PC-9 (cell line): ENCODE results near the gene DCAKD. TPM values are rescaled to one million over a fixed set of nuclear protein-coding genes. Genes with fewer than 3 reads are reported as not detected.

ENCODE experiments used
- BruUV-seq: library from RNA; stranded (reverse); fragments of 400-500 nt; replicated peaks from 2 replicates; lab custom pipeline; 2021; lab: Mats Ljungman, UMichigan
- CTCF ChIA-PET: fragments of 300-600 bp; sonication (Branson Sonifier 250); formaldehyde crosslinking; loops from one replicate; lab custom pipeline; 2022; ENCODE audit warnings: antibody characterized with exemption; lab: Charles Lee
- POLR2A ChIA-PET: fragments of 300-600 bp; sonication (Branson Sonifier 250); formaldehyde crosslinking; loops from one replicate; lab custom pipeline; 2022; ENCODE audit warnings: antibody characterized with exemption; ENCODE audit not compliant: unreplicated experiment; lab: Charles Lee
- DNase-seq, 2 experiments: peaks; one replicate each; pipeline versions ENCODE4 v3.0.0 to v3.0.0-alpha.2; 2015 to 2022; ENCODE audit warnings: mixed read lengths in 1 of 2
- H2AFZ ChIP-seq: fragments of 200-600 bp; sonication (generic); 2 replicates; pipeline ENCODE4 v1.8.1; 2017; ENCODE audit warnings: antibody characterized with exemption
- H3F3A ChIP-seq: fragments of 200-600 bp; sonication (generic); 2 replicates; pipeline ENCODE4 v1.8.1; 2017; ENCODE audit warnings: antibody characterized with exemption, mild to moderate bottlenecking, low read depth; ENCODE audit not compliant: insufficient read depth
- H3K27ac ChIP-seq: fragments of 200-600 bp; sonication (generic); 2 replicates; pipeline ENCODE4 v1.6.1; 2016; ENCODE audit warnings: mixed run types
- H3K27me3 ChIP-seq: fragments of 200-600 bp; sonication (generic); 2 replicates; pipeline ENCODE4 v1.6.1; 2016; ENCODE audit warnings: low read depth, mixed run types; ENCODE audit not compliant: insufficient read depth
- H3K36me3 ChIP-seq: fragments of 200-600 bp; sonication (generic); 2 replicates; pipeline ENCODE4 v1.6.1; 2016; ENCODE audit warnings: low read depth, mixed run types
- H3K4me1 ChIP-seq: fragments of 200-600 bp; sonication (generic); replicated peaks from 2 replicates; pipeline ENCODE4 v1.6.1; 2016; ENCODE audit warnings: mixed run types; ENCODE audit not compliant: insufficient read depth
- H3K4me2 ChIP-seq: fragments of 200-600 bp; sonication (generic); 2 replicates; pipeline ENCODE4 v1.6.1; 2017; ENCODE audit warnings: mixed run types
- H3K4me3 ChIP-seq: fragments of 200-600 bp; sonication (generic); 2 replicates; pipeline ENCODE4 v1.6.1; 2016; ENCODE audit warnings: mixed run types
- H3K79me2 ChIP-seq: fragments of 200-600 bp; sonication (generic); 2 replicates; pipeline ENCODE4 v1.6.1; 2017; ENCODE audit warnings: low read depth, mixed run types
- H3K9me2 ChIP-seq: fragments of 200-600 bp; sonication (generic); 2 replicates; pipeline ENCODE4 v1.8.1; 2017; ENCODE audit warnings: mild to moderate bottlenecking; ENCODE audit not compliant: insufficient read depth
- H3K9me3 ChIP-seq: fragments of 200-600 bp; sonication (generic); 2 replicates; pipeline ENCODE4 v1.8.1; 2016; ENCODE audit warnings: low read depth; ENCODE audit not compliant: insufficient read depth
- H4K20me1 ChIP-seq: fragments of 200-600 bp; sonication (generic); 2 replicates; pipeline ENCODE4 v1.8.1; 2017; ENCODE audit not compliant: insufficient read depth
- EZH2 ChIP-seq: fragments of 200-600 bp; sonication (generic); IDR thresholded peaks from 2 replicates; pipeline ENCODE4 v1.8.0; 2017; ENCODE audit warnings: antibody characterized with exemption, low read depth
- intact Hi-C: fragments of 100-400 bp; cut with micrococcal nuclease; formaldehyde crosslinking; loops from one replicate; pipeline ENCODE4 v1.10.0; 2022; ENCODE audit not compliant: unreplicated experiment
- total RNA-seq: library from RNA; stranded (reverse); gene quantifications from 2 replicates; pipeline ENCODE4 v1.2.3, GENCODE V29; 2021
- TF ChIP-seq, protein P1 (sequence below): fragments of 200-600 bp; sonication (generic); conservative IDR thresholded peaks from 2 replicates; pipeline ENCODE4 v1.6.1; 2017; ENCODE audit warnings: mixed run types, antibody characterized with exemption, mild to moderate bottlenecking, moderate library complexity

DCAKD gene
- total RNA-seq, 1 experiment from 2014 or later: 68.8 TPM

DNA sequence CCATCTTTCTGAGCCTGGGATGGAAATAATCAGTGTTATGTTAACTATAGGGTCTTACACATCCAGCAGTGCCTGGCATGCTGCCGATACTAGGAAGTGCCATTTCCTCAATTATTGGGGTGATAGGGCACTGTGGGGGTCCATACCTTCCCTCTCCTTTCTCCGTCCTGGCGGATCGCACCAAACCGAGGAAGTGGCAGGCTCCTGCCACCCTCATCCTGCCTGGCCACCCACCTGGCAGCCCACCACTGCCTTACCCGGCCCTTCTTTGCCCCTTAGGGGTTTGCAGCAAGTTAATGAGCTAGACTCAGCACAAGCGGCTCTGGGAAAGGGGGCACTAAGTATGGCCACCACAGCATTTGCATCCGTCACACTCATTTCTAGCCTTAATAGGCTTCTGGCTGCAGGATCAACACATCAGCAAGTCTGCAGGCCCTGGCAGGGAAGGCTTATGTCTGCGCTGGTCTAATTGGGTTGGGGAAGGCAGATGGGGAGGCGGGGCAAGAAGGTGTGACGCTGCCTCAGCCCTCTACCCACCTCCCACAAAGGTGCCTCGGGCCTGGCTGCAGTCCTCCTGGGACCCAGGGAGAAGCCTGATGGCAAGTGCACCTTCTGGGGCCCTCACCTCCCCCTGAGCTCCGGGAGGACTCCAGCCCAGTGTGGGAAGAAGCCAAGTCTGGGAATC, 28.6 kb downstream of the DCAKD start:
- no peak overlapping the region for H3K4me2 ChIP-seq
- TF ChIP-seq EZH2: no peak
- TF ChIP-seq, protein P1, sequence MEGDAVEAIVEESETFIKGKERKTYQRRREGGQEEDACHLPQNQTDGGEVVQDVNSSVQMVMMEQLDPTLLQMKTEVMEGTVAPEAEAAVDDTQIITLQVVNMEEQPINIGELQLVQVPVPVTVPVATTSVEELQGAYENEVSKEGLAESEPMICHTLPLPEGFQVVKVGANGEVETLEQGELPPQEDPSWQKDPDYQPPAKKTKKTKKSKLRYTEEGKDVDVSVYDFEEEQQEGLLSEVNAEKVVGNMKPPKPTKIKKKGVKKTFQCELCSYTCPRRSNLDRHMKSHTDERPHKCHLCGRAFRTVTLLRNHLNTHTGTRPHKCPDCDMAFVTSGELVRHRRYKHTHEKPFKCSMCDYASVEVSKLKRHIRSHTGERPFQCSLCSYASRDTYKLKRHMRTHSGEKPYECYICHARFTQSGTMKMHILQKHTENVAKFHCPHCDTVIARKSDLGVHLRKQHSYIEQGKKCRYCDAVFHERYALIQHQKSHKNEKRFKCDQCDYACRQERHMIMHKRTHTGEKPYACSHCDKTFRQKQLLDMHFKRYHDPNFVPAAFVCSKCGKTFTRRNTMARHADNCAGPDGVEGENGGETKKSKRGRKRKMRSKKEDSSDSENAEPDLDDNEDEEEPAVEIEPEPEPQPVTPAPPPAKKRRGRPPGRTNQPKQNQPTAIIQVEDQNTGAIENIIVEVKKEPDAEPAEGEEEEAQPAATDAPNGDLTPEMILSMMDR: no peak
- H3K36me3 ChIP-seq: no peaks in the 10 kb centered on the region
- no peaks in the 10 kb centered on the region for H3K9me3 ChIP-seq
- H3K4me3 ChIP-seq: no peak overlapping the region
- no peaks in the 10 kb centered on the region; the same call in 1 of the 2 replicates for H4K20me1 ChIP-seq
- no peak for DNase-seq
- peaks cover 12% of the 10 kb centered on the region; the same call in 1 of the 2 replicates for H3F3A ChIP-seq
- intact Hi-C loops: loop anchor here (1.0 to 10.0 kb wide), 2 partner anchors 72 to 102 kb away; no protein-coding TSS in a partner anchor
- ChIA-PET POLR2A (no interaction called here), CTCF (interaction anchor here (0.6 kb wide), 2 partner anchors 24 to 105 kb away, joined by 3 to 4 read pairs; no protein-coding TSS in a partner anchor)
- H3K27me3 ChIP-seq: 0 out of 2 replicates have a peak, but pooled peaks cover 4% of the 10 kb centered on the region
- no peaks in the 10 kb centered on the region for H3K79me2 ChIP-seq
- no peak overlapping the region for H2AFZ ChIP-seq
- H3K9me2 ChIP-seq: no peaks in the 10 kb centered on the region
- BruUV-seq: no TSS peak
- peaks cover 4% of the 10 kb centered on the region for H3K4me1 ChIP-seq
- no peak overlapping the region for H3K27ac ChIP-seq

DNA sequence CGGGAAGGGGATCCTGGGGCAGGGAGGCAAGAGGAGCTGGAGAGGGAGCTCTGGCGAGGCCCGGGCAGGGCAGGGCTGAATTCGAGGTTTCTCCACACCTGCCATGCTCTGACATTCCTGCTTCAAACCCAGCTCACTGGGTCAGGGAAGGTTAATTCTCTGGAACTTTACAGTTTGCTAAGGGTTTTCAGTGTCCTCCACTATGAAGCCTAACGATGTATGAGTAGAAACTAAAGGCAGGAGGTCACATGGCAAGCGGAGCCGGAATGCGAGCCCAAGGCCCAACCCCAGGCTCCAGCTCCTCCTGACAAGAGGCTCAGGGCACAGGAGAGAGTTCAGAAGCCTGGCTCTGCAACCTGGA, 29.2 kb downstream of the DCAKD start:
- Histone ChIP-seq H3K9me3 (no peaks in the 10 kb centered on the region), H3K27ac (no peak overlapping the region), H3K79me2 (no peaks in the 10 kb centered on the region), H4K20me1 (no peaks in the 10 kb centered on the region; the same call in 1 of the 2 replicates), H3K4me3 (no peak overlapping the region), H3K9me2 (no peaks in the 10 kb centered on the region), H3K4me2 (peak overlapping the region; percentile 70; the same call in 1 of the 2 replicates), H3K4me1 (peaks cover 4% of the 10 kb centered on the region), H2AFZ (no peak overlapping the region), H3K27me3 (0 out of 2 replicates have a peak, but pooled peaks cover 4% of the 10 kb centered on the region), H3F3A (peaks cover 12% of the 10 kb centered on the region; the same call in 1 of the 2 replicates), H3K36me3 (no peaks in the 10 kb centered on the region)
- intact Hi-C loops: loop anchor here (1.0 to 10.0 kb wide), 2 partner anchors 73 to 102 kb away; no protein-coding TSS in a partner anchor
- no TSS peak for BruUV-seq
- no peak for DNase-seq
- CTCF ChIA-PET: interaction anchor here (0.6 kb wide), 1 partner anchor 24 kb away, joined by 4 read pairs; no protein-coding TSS in a partner anchor
- TF ChIP-seq, protein P1: peak; percentile 38; the same call in 1 of the 2 replicates
- TF ChIP-seq EZH2: no peak
- POLR2A ChIA-PET: no interaction called here

DNA sequence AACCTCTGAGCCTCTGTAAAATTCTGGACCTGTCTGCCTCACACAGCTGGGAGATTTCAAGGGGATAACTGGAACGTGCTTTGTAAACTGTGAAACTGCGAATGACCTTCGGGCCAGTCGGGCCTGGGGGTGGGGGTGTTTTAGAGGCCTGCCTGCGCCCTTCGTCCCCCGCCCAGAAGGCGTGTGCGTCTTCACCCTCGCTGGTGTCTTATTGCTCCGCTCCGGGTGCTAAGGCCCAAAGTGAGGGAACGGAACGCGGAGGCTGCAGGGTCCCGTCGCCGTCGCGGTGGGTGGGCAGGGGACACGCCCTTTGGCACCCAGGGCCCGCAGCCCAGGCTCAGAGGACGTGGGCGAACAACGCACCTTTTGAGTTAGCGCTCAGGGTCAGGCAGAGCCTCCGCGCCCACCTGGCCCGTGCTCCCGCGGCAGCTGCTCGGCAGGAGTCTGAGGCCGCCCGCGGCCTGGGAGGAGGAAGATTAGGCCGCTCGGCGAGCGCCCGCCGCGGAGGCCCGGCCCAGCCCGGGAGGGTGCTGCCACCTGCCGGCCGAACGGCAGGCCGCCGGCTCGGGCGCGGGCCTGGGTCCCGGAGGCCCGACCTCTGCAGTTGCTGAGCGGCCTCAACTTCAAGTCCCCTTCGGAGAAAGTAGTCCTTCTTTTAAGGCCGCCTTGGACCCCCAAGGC, 29.7 kb downstream of the DCAKD start:
- H3K4me2 ChIP-seq: peak overlapping the region; percentile 70
- H3K27ac ChIP-seq: no peak overlapping the region
- no peaks in the 10 kb centered on the region; the same call in 1 of the 2 replicates for H4K20me1 ChIP-seq
- intact Hi-C loops: loop anchor here (1.0 to 10.0 kb wide), 2 partner anchors 73 to 101 kb away; no protein-coding TSS in a partner anchor
- no peak for TF ChIP-seq EZH2
- TF ChIP-seq, protein P1: peak; percentile 72
- BruUV-seq: no TSS peak
- peak in 1 of 2 experiments; percentile 56 for DNase-seq
- H2AFZ ChIP-seq: no peak overlapping the region
- no peaks in the 10 kb centered on the region for H3K79me2 ChIP-seq
- H3K9me2 ChIP-seq: no peaks in the 10 kb centered on the region
- POLR2A ChIA-PET: no interaction called here
- H3F3A ChIP-seq: peaks cover 12% of the 10 kb centered on the region; the same call in 1 of the 2 replicates
- H3K36me3 ChIP-seq: no peaks in the 10 kb centered on the region
- H3K4me1 ChIP-seq: peaks cover 4% of the 10 kb centered on the region
- 0 out of 2 replicates have a peak, but pooled peaks cover 4% of the 10 kb centered on the region for H3K27me3 ChIP-seq
- CTCF ChIA-PET: interaction anchor here (0.6 to 0.7 kb wide), 3 partner anchors 25 to 101 kb away, joined by 3 to 4 read pairs (median 4); no protein-coding TSS in a partner anchor
- no peaks in the 10 kb centered on the region for H3K9me3 ChIP-seq
- no peak overlapping the region for H3K4me3 ChIP-seq
